B cell (primary cell): ENCODE measurements around the gene EPN1. TPM values are rescaled to one million over a fixed set of nuclear protein-coding genes. Genes with fewer than 3 reads are reported as not detected.

Experiments
- ATAC-seq: fragments of 200-7000 bp; cut with Tn5 transposase; one replicate; pipeline ENCODE4 v1.10.0; 2021; ENCODE audit warnings: low read depth, mild to moderate bottlenecking, moderate number of reproducible peaks, moderate library complexity
- CTCF ChIA-PET: fragments of 350-600 bp; sonication (Branson Sonifier 250); formaldehyde crosslinking; loops from one replicate; lab custom pipeline; 2021; ENCODE audit warnings: antibody characterized with exemption, inconsistent platforms; lab: Charles Lee
- POLR2A ChIA-PET: fragments of 350-600 bp; sonication (Branson Sonifier 250); formaldehyde crosslinking; loops from one replicate; lab custom pipeline; 2021; ENCODE audit warnings: antibody characterized with exemption; lab: Charles Lee
- DNase-seq: peaks from one replicate; pipeline ENCODE4 v3.0.0; 2013
- H2AFZ ChIP-seq: 2 replicates; pipeline ENCODE4 v1.6.1; 2012; ENCODE audit warnings: mild to moderate bottlenecking, low read depth, low read length; ENCODE audit not compliant: insufficient read depth, poor library complexity, severe bottlenecking
- H3K27ac ChIP-seq, 2 donors: 1 replicate in 1 of 2; 2 replicates in 1 of 2; pipeline ENCODE4 v1.5.1; 2012 to 2013; ENCODE audit warnings: low read length in 2 of 2, mild to moderate bottlenecking in 2 of 2, moderate library complexity in 1 of 2
- H3K27me3 ChIP-seq, 4 experiments: fragments of 200-600 bp in 1 of 4; sonication (generic) in 1 of 4; replicated peaks in 1 of 4; 1 replicate in 2 of 4; 2 replicates in 2 of 4; pipeline versions ENCODE4 v1.6.1 to v1.7.0; 2013 to 2016; ENCODE audit warnings: low read length in 3 of 4, mild to moderate bottlenecking in 2 of 4, mixed read lengths in 1 of 4, moderate library complexity in 1 of 4; ENCODE audit not compliant: insufficient read depth in 4 of 4, control insufficient read depth in 3 of 4; ENCODE audit errors: control extremely low read depth in 1 of 4
- H3K36me3 ChIP-seq, 2 experiments: replicated peaks in 1 of 2; 1 replicate in 1 of 2; 2 replicates in 1 of 2; pipeline versions ENCODE4 v1.6.1 to v1.7.1; 2013; ENCODE audit warnings: low read length in 1 of 2; ENCODE audit not compliant: insufficient read depth in 2 of 2, control insufficient read depth in 1 of 2; ENCODE audit errors: control extremely low read depth in 1 of 2, extremely low read depth in 1 of 2
- H3K4me1 ChIP-seq, 2 donors: fragments of 200-600 bp in 1 of 2; sonication (generic) in 1 of 2; 1 replicate in 1 of 2; 2 replicates in 1 of 2; pipeline versions ENCODE4 v1.5.1 to v1.6.1; 2013 to 2017; ENCODE audit warnings: low read length in 2 of 2; ENCODE audit not compliant: control insufficient read depth in 2 of 2, insufficient read depth in 2 of 2
- H3K4me2 ChIP-seq: replicated peaks from 2 replicates; pipeline ENCODE3; 2012; ENCODE audit warnings: mild to moderate bottlenecking, low read depth, low read length; ENCODE audit not compliant: poor library complexity, severe bottlenecking
- H3K4me3 ChIP-seq, 5 experiments: fragments of 200-600 bp in 1 of 5; sonication (generic) in 1 of 5; 1 replicate in 3 of 5; 2 replicates in 2 of 5; pipeline versions ENCODE4 v1.5.1 to v1.7.0; 2011 to 2016; ENCODE audit warnings: low read length in 4 of 5, mild to moderate bottlenecking in 4 of 5, low read depth in 2 of 5, control low read depth in 1 of 5, moderate library complexity in 1 of 5; ENCODE audit not compliant: insufficient read depth in 1 of 5; ENCODE audit errors: control extremely low read depth in 1 of 5, extremely low read depth in 1 of 5
- H3K79me2 ChIP-seq: fragments of 200-600 bp; sonication (generic); one replicate; pipeline ENCODE4 v1.6.0; 2016; ENCODE audit warnings: low read length; ENCODE audit not compliant: control insufficient read depth, insufficient read depth
- H3K9ac ChIP-seq: fragments of 200-600 bp; sonication (generic); 2 replicates; pipeline ENCODE4 v1.6.1; 2017; ENCODE audit warnings: mild to moderate bottlenecking, low read length, moderate library complexity
- H3K9me3 ChIP-seq, 3 donors: one replicate each; pipeline versions ENCODE4 v1.6.1 to v1.7.1; 2013; ENCODE audit warnings: low read length in 2 of 3; ENCODE audit not compliant: control insufficient read depth in 2 of 3, insufficient read depth in 1 of 3; ENCODE audit errors: control extremely low read depth in 1 of 3
- H4K20me1 ChIP-seq: 2 replicates; pipeline ENCODE4 v1.6.0; 2012; ENCODE audit warnings: mild to moderate bottlenecking, low read length; ENCODE audit not compliant: insufficient read depth, control insufficient read depth, poor library complexity, severe bottlenecking
- H3K27ac Mint-ChIP-seq: one replicate; pipeline ENCODE4 v1.8.0; 2021; ENCODE audit warnings: mixed read lengths
- H3K27me3 Mint-ChIP-seq: one replicate; pipeline ENCODE4 v1.8.0; 2021; ENCODE audit warnings: mixed read lengths
- H3K4me1 Mint-ChIP-seq: one replicate; pipeline ENCODE4 v1.8.0; 2021; ENCODE audit warnings: mixed read lengths
- H3K4me3 Mint-ChIP-seq: one replicate; pipeline ENCODE4 v1.8.0; 2021; ENCODE audit warnings: mixed read lengths
- H3K9me3 Mint-ChIP-seq: one replicate; pipeline ENCODE4 v1.8.0; 2022; ENCODE audit warnings: mixed read lengths; ENCODE audit not compliant: insufficient read depth
- EZH2 ChIP-seq: IDR thresholded peaks from 2 replicates; pipeline ENCODE4 v1.6.1; 2012; ENCODE audit warnings: borderline replicate concordance, low read depth, mild to moderate bottlenecking, moderate library complexity, low read length; ENCODE audit not compliant: insufficient read depth, poor library complexity, severe bottlenecking
- WGBS: methylation state at CpG from one replicate; pipeline ENCODE4 v1.1.5; 2013; ENCODE audit warnings: missing lambda C conversion rate; ENCODE audit not compliant: insufficient coverage; 5-methylcytosine and 5-hydroxymethylcytosine counted together
- intact Hi-C: fragments of 100-400 bp; cut with micrococcal nuclease; formaldehyde crosslinking; loops from one replicate; pipeline ENCODE4 v1.10.0; 2022
- polyA plus RNA-seq: library from polyadenylated mRNA; depleted of rRNA; stranded (reverse); fragments of >200 nt; gene quantifications from 2 replicates; pipeline ENCODE4 v1.2.3, GENCODE V29; 2012
- total RNA-seq, 2 donors: library from RNA; stranded (reverse); fragments of 120-200 nt in 1 of 2; gene quantifications; 1 replicate in 1 of 2; 2 replicates in 1 of 2; pipeline versions ENCODE4 v1.2.3 to v1.2.4, GENCODE V29; 2013 to 2022
- TF ChIP-seq, protein P1 (sequence below): fragments of 200-600 bp; IDR thresholded peaks from one replicate; pipeline ENCODE4 v1.8.0; 2022; ENCODE audit warnings: antibody characterized with exemption, mild to moderate bottlenecking

Gene EPN1
- total and polyA plus RNA-seq, 2 donors (not counting 1 experiment from before 2014, with no cell fraction given): 54.4 to 63.9 TPM

DNA sequence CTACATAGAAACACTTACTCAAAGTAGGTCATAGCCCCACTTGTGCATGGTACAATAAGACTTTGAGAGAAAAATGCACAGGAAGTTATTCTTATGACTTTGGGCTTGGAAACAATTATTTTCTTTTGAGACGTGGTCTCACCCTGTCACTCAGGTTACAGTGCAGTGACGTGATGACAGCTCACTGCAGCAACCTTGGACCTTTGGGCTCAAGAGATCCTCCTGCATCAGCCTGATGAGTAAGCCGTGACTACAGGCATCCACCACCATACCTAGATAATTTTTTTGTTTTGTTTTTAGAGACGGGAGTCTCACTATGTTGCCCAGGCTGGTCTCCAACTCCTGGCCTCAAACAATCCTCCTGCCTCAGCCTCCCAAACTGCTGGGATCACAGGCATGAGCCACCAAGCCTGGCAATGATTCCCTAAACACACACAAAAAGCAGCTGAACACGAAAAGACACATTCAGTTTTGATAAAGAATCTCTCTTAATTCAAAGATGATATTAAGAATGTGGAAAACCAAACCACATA, 45.3 kb downstream of the EPN1 start:
- H3K27ac ChIP-seq: no peak overlapping the region
- peaks cover 7% of the 10 kb centered on the region for H3K9me3 Mint-ChIP-seq
- no peaks in the 10 kb centered on the region for H4K20me1 ChIP-seq
- no peaks in the 10 kb centered on the region for H3K4me1 ChIP-seq
- no peak overlapping the region for H3K27ac Mint-ChIP-seq
- ATAC-seq (no peak), DNase-seq (no peak)
- peaks cover 47% of the 10 kb centered on the region for H3K27me3 Mint-ChIP-seq
- H3K4me2 ChIP-seq: no peak overlapping the region
- H3K4me3 Mint-ChIP-seq: no peak overlapping the region
- no peak overlapping the region for H2AFZ ChIP-seq
- H3K27me3 ChIP-seq: peaks cover 0 to 28% (median 5%) of the 10 kb centered on the region in 4 experiments
- no peak overlapping the region for H3K4me3 ChIP-seq
- TF ChIP-seq, protein P1, sequence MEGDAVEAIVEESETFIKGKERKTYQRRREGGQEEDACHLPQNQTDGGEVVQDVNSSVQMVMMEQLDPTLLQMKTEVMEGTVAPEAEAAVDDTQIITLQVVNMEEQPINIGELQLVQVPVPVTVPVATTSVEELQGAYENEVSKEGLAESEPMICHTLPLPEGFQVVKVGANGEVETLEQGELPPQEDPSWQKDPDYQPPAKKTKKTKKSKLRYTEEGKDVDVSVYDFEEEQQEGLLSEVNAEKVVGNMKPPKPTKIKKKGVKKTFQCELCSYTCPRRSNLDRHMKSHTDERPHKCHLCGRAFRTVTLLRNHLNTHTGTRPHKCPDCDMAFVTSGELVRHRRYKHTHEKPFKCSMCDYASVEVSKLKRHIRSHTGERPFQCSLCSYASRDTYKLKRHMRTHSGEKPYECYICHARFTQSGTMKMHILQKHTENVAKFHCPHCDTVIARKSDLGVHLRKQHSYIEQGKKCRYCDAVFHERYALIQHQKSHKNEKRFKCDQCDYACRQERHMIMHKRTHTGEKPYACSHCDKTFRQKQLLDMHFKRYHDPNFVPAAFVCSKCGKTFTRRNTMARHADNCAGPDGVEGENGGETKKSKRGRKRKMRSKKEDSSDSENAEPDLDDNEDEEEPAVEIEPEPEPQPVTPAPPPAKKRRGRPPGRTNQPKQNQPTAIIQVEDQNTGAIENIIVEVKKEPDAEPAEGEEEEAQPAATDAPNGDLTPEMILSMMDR: no peak
- no peak for TF ChIP-seq EZH2
- ChIA-PET POLR2A (no interaction called here), CTCF (no interaction called here)
- H3K9me3 ChIP-seq: peaks cover 2 to 14% (median 10%) of the 10 kb centered on the region in 3 donors
- no peak overlapping the region for H3K9ac ChIP-seq
- H3K36me3 ChIP-seq: no peaks in the 10 kb centered on the region
- H3K4me1 Mint-ChIP-seq: no peaks in the 10 kb centered on the region
- intact Hi-C loops: no loop called here
- 67% methylated on average over 1 of the region's 5 CpGs for WGBS
- H3K79me2 ChIP-seq: no peaks in the 10 kb centered on the region

DNA sequence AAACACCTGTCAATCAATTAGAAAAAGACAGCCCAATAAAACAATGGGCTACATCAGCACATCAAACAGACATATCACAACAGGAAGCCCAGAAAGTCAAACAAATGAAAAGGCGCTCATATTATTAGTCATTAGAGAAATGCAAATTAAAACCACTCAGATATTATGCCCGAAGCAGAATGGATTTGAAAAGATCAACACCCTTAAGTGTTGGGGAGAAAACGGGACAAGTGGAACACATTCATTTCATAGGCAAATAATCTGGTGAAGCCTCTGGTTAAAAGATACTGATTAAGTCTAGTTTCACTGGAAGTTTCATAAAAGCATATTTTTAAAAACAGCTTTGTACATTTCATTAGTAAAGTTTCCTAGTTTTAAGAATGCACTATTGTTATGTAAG, 45.8 kb downstream of the EPN1 start:
- H3K36me3 ChIP-seq: no peaks in the 10 kb centered on the region
- no peak for DNase-seq
- ATAC-seq: no peak
- Mint-ChIP-seq H3K27me3 (peaks cover 51% of the 10 kb centered on the region), H3K27ac (no peak overlapping the region), H3K4me1 (no peaks in the 10 kb centered on the region), H3K4me3 (no peak overlapping the region), H3K9me3 (peaks cover 7% of the 10 kb centered on the region)
- TF ChIP-seq EZH2: no peak
- TF ChIP-seq, protein P1: no peak
- peaks cover 2 to 14% (median 10%) of the 10 kb centered on the region in 3 donors for H3K9me3 ChIP-seq
- ChIA-PET CTCF (no interaction called here), POLR2A (no interaction called here)
- no peaks in the 10 kb centered on the region for H3K4me1 ChIP-seq
- no peak overlapping the region for H2AFZ ChIP-seq
- H3K27me3 ChIP-seq: peaks cover 0 to 28% (median 5%) of the 10 kb centered on the region in 4 experiments
- no peak overlapping the region for H3K4me3 ChIP-seq
- no peaks in the 10 kb centered on the region for H4K20me1 ChIP-seq
- no peak overlapping the region for H3K27ac ChIP-seq
- intact Hi-C loops: no loop called here
- no CpG with 5 or more reads among the region's 3 CpGs for WGBS
- no peak overlapping the region for H3K9ac ChIP-seq
- no peak overlapping the region for H3K4me2 ChIP-seq
- no peaks in the 10 kb centered on the region for H3K79me2 ChIP-seq
